Measurements from ENCODE around the gene NR4A1.

NR4A1 gene

GRCh38 chr12:52019113-52019770 lies 32.0 kb upstream of the NR4A1 start:
- no peak for DNase-seq

- DNase-seq, result no peak
These were observed 30.5 kb upstream of the NR4A1 start for GRCh38 chr12:52020539-52021336.

DNA sequence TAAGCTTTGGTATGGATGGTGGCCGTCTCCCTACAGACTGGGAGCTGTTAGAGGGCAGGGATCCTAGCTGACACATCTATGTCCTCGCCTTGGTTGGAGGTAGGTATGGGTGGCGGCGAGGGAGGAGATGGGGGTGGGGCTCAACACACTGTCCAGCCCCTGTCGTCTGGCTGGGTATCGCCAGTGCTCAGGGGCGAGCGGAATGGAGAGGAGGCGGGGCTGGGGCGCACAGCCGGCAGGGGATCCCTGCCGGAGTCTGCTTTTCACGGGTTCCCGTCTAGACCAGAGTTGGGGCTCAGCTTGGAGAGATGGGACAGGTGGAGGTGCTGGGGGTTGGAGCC lies 28.4 kb upstream of the NR4A1 start:
- no peak for DNase-seq

- peak; percentile 22 for DNase-seq
These were observed 27.9 kb upstream of the NR4A1 start for GRCh38 chr12:52023182-52023975.

DNA sequence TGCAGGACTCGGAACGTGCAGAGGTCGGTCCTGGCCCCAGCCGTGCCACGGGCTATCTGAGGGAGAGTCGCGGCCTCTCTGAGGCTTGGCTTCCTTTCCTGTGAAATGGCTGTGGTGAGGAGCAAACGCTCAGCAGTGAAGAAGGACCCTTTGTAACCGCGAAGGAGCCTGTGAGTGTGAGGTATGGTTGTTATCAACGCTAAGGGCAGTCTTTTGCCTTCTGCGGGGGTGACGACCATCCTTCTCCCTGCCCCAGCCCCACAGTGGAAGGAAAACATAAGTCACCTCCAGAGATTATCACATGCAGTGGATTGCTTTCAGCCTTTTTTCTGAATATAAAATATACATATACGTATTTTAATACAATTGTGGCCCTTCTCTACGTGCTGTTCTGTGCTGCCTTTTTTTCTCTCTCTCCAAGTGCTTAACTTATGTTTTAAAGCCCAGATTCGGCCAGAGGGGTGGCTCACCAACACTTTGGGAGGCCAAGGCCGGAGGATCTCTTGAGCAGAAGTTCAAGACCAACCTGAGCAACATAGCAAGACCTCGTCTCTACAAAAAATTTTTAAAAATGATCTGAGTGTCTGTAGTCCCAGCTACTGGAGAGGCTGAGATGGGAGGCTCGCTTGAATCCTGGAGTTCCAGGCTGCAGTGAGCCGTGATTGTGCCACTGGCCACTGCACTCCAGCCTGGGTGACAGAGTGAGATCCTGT lies 27.1 kb upstream of the NR4A1 start:
- DNase-seq, result no peak

GRCh38 chr12:52024845-52025230 lies 26.4 kb upstream of the NR4A1 start:
- DNase-seq, result no peak

- no peak for DNase-seq
These were observed 25.0 kb upstream of the NR4A1 start for GRCh38 chr12:52026263-52026662.

GRCh38 chr12:52027085-52027843 lies 24.0 kb upstream of the NR4A1 start:
- DNase-seq, result no peak

- DNase-seq, result peak; percentile 43
These were observed 21.6 kb upstream of the NR4A1 start for GRCh38 chr12:52029685-52030084.

DNA sequence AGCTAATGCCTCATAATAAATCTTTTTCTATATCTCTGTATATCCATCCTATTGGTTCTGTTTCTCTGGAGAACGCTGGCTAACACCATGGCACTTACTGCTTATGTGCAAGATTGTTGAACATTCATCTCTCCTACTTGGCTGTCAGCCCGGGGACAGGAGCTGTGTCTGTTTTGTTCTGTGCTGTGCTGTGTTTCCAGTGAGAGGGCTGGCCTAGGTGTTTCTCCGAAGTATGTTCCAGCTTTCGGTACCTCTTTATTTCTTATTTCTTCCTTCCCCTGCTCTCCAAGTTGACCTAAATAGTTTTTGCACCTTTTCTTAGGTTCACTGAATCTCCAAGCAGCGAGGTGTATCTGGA lies 18.8 kb upstream of the NR4A1 start:
- DNase-seq, result no peak

DNA sequence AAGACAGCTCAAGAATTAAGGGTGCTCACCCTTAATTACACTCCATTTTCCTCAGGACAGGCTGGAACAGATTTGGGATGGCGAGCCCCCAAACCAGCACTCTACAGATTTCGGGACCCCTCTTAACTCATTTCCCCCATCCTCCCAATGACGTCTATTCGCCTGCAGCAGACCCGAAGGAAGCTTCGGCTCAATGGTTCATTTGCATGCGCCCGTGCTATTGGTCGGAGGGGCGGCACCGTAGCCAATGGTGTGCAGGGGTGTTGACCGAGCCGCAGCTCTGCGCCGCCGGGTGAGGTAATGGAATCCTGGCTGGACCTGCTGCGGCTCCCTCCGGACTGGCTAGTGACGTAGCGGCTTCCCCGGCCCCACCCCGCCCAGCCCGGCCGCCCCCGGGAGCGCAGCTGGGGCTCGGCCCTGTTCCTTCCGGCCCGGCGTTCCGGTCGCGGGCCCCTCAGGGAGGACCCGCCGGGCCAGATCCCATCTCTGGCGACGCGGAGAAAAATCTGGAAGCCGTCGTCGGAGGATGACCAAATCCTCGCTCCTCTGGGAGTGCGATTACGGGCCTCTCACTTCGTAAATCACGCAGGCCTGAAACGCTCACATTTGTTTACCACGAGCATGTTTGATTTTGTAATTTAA lies 18.3 kb upstream of the NR4A1 start:
- DNase-seq, result peak; percentile 81

GRCh38 chr12:52033446-52034140 lies 17.6 kb upstream of the NR4A1 start:
- DNase-seq, result no peak

DNA sequence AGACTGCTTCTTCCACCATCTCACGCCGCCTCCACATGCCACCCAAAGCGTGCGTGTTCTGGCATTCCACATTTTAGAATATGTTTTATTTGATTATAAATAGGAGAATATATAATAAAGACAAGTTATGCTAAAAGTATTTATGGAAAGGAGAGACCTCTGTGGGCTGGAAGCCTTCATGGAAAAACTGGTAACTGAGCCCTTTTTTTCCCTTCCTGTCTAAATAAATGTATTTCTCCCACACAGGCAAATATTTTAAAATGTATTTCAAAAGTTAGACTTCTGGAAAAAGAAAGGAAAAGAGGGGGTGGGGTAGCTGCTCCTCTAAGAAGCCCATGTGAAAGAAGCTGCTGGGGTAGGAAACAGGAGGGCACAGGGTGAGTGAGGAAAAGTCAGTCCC lies 16.1 kb upstream of the NR4A1 start:
- DNase-seq, result no peak

- no peak for DNase-seq
These were observed 15.3 kb upstream of the NR4A1 start for GRCh38 chr12:52035926-52036325.

GRCh38 chr12:52036587-52037171 lies 14.6 kb upstream of the NR4A1 start:
- DNase-seq, result peak; percentile 30

DNA sequence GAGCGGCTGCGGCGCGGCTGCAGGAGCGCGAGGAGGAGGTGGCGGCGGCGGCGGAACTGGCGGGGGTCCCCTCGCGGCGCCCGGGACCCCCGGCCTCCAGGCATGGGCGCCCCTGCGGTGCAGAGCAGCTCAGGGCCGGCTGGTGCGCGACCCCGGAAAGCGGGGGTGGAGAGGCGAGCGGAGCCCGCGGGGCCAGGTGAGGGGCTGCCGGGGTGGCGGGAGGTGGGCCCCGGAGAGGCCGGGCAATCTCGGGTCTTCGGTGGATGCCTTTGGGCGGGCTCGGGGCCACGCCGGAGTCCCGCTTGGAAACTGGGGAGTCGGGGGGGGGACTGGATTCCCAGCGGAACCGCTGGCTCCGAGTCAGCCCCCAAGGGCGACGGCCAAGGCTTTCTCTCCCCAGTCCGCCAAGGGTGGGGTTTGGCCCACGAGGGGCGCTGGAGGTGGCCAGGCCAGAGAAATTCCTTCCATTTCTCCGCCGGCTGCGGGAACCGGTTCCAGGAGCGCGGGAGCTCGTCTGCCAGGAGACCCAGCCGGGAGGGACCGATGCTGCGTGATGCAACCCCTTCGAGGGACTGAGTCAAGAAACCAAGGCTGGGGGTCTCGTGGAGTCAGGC lies 13.9 kb upstream of the NR4A1 start:
- DNase-seq, result no peak

GRCh38 chr12:52038447-52038846 lies 12.8 kb upstream of the NR4A1 start:
- DNase-seq, result no peak

GRCh38 chr12:52041035-52041434 lies 10.2 kb upstream of the NR4A1 start:
- DNase-seq, result no peak

GRCh38 chr12:52041695-52042123 lies 9.5 kb upstream of the NR4A1 start:
- DNase-seq, result no peak

- DNase-seq, result no peak
These were observed 8.4 kb upstream of the NR4A1 start for GRCh38 chr12:52042706-52043385.

Measured in NCI-H748 treated with DMSO at 0.1 percent for 48 hours (cell line).